ENCODE measurements around the gene CLIP2.
A peak's percentile ranks its signal among the peaks of the same experiment; 100 is the strongest.
"Not testable (repeated sequence)": the region's sequence is repeated elsewhere in the genome, so short reads cannot be mapped to it uniquely, and the experiment has no call there.

Gene CLIP2

GRCh38 chr7:74289018-74289658 is at the start of gene CLIP2:
Gene CLIP2 (plus strand): TSS chr7:74289407. CDS start chr7:74317547, 28,140 bp downstream.
- DNase-seq: peak; percentile 82 to 85

GRCh38 chr7:74240482-74240881 is 48.7 kb upstream of the CLIP2 start:
- DNase-seq: no peak

GRCh38 chr7:74242122-74242443 is 47.1 kb upstream of the CLIP2 start:
- no peak for DNase-seq

- DNase-seq: no peak
These were observed 42.7 kb upstream of the CLIP2 start for GRCh38 chr7:74246497-74246896.

- no peak for DNase-seq
These were observed 41.1 kb upstream of the CLIP2 start for GRCh38 chr7:74248156-74248555.

- not testable (repeated sequence) for DNase-seq
These were observed 40.1 kb upstream of the CLIP2 start for GRCh38 chr7:74249058-74249457.

GRCh38 chr7:74252893-74253292 is 36.3 kb upstream of the CLIP2 start:
- DNase-seq: no peak

- DNase-seq: no peak
These were observed 35.9 kb upstream of the CLIP2 start for GRCh38 chr7:74253331-74253730.

GRCh38 chr7:74253835-74254128 is 35.4 kb upstream of the CLIP2 start:
- DNase-seq: no peak

- DNase-seq: peak; percentile 96 to 98
These were observed 34.9 kb upstream of the CLIP2 start, which contains the start of gene RFC2 for GRCh38 chr7:74254129-74254857. Gene RFC2 (minus strand): TSS chr7:74254399. CDS start chr7:74254383, 16 bp downstream.

- DNase-seq: peak in 1 of 2 donors; percentile 8
These were observed 34.3 kb upstream of the CLIP2 start for GRCh38 chr7:74254858-74255379.

GRCh38 chr7:74255461-74255860 is 33.7 kb upstream of the CLIP2 start:
- DNase-seq: not testable (repeated sequence)

GRCh38 chr7:74256491-74257408 is 32.5 kb upstream of the CLIP2 start:
- no peak for DNase-seq

GRCh38 chr7:74258639-74259038 is 30.6 kb upstream of the CLIP2 start:
- DNase-seq: no peak

- DNase-seq: no peak
These were observed 26.4 kb upstream of the CLIP2 start for GRCh38 chr7:74262639-74263398.

- DNase-seq: no peak
These were observed 25.6 kb upstream of the CLIP2 start for GRCh38 chr7:74263399-74264120.

GRCh38 chr7:74266191-74266963 is 22.8 kb upstream of the CLIP2 start:
- DNase-seq: no peak

GRCh38 chr7:74267756-74268565 is 21.2 kb upstream of the CLIP2 start:
- DNase-seq: no peak

GRCh38 chr7:74269757-74270277 is 19.4 kb upstream of the CLIP2 start:
- peak; percentile 62 to 82 for DNase-seq

- DNase-seq: no peak
These were observed 17.5 kb upstream of the CLIP2 start for GRCh38 chr7:74271742-74272141.
